ENCODE data around the gene STEAP1. TPM values are rescaled to one million over a fixed set of nuclear protein-coding genes. Genes with fewer than 3 reads are reported as not detected.

STEAP1 gene
- total and polyA plus RNA-seq, 9 of the 15 experiments (the other 6 are each of a cell fraction or from before 2014, with no cell fraction given) = 2.7 to 6.8 (median 5.1) TPM

DNA sequence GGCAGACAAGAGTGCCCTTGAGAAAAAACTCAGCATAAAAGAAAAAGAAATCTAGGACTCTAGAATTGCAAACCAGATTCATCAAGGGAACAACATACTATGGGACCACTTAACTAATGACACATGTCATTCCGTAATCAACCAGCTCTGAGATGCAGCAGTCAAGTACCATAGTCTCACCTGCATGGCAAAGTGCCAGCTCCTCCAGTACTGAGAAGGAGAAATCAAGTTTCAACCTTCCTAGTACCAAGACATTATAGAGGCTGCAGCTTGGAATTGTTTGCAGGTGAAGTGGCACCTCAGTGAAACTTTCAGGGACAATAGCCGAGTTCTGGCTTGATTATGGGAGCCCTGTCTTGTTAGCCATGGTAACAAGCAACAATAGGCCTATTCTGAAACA lies 11.5 kb downstream of the STEAP1 start:
- no peak overlapping the region for H2AFZ ChIP-seq (ENCODE audit: low read depth, low read length)
- no peaks in the 10 kb centered on the region for H3K36me3 ChIP-seq (ENCODE audit: control insufficient read depth, insufficient read depth, low read length)
- BruUV-seq (replicated peaks) = no TSS peak
- no peak overlapping the region for H3K4me2 ChIP-seq (ENCODE audit: insufficient read depth, low read length)
- DNase-seq (ENCODE audit: extremely low read depth in 1 of 4, low spot score in 3 of 4) (no peak), FAIRE-seq (no peak), ATAC-seq (no peak)
- intact Hi-C loops (cut with micrococcal nuclease) (no loop called here), in situ Hi-C loops (cut with MboI) (loop anchor here (5.0 kb wide), 1 partner anchor 267 kb away; no protein-coding TSS in a partner anchor)
- CTCF ChIA-PET (ENCODE audit: low intra/inter-chr PET ratio) = no interaction called here
- no peak overlapping the region for H3K27ac ChIP-seq (ENCODE audit: extremely low read depth, low read depth, low read length)
- no peaks in the 10 kb centered on the region for H3K27me3 ChIP-seq (ENCODE audit: control insufficient read depth in 2 of 2, insufficient read depth in 2 of 2, low read length in 2 of 2)
- no peak overlapping the region for H3K9ac ChIP-seq (ENCODE audit: insufficient read depth in 1 of 2, low read depth in 2 of 2, low read length in 2 of 2)
- POLR2A ChIA-PET = interaction anchor here (0.6 to 1.0 kb wide), 2 partner anchors 12 to 251 kb away, joined by 3 read pairs; no protein-coding TSS in a partner anchor
- no peaks in the 10 kb centered on the region for H3K9me3 ChIP-seq (replicated peaks; ENCODE audit: control insufficient read depth, insufficient read depth, low read depth, low read length)
- H3K79me2 ChIP-seq (ENCODE audit: control insufficient read depth, insufficient read depth, low read length) = no peaks in the 10 kb centered on the region
- H4K20me1 ChIP-seq (replicated peaks; ENCODE audit: control insufficient read depth, insufficient read depth, low read length) = no peaks in the 10 kb centered on the region
- no peak overlapping the region for H3K4me3 ChIP-seq
- TF ChIP-seq POU5F1 (IDR thresholded peaks at IDR 0.05; ENCODE audit: borderline replicate concordance, low read depth, low read length, partially characterized antibody) (no peak), NFIC (IDR thresholded peaks at IDR 0.05) (peak; percentile 56; the same call in 1 of the 2 replicates), NR2C1 (IDR thresholded peaks at IDR 0.05) (no peak), NR2C1 (tag; IDR thresholded peaks at IDR 0.05) (no peak), ZNF124 (CRISPR knock-in tag; IDR thresholded peaks at IDR 0.05) (no peak)
- TF ChIP-seq, protein P1, sequence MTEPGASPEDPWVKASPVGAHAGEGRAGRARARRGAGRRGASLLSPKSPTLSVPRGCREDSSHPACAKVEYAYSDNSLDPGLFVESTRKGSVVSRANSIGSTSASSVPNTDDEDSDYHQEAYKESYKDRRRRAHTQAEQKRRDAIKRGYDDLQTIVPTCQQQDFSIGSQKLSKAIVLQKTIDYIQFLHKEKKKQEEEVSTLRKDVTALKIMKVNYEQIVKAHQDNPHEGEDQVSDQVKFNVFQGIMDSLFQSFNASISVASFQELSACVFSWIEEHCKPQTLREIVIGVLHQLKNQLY (CRISPR knock-in tag; conservative IDR thresholded peaks at IDR 0.05) = no peak
- no peaks in the 10 kb centered on the region for H3K9me1 ChIP-seq (ENCODE audit: control insufficient read depth, insufficient read depth, low read length)
- WGBS (ENCODE audit: insufficient coverage, low coverage, missing lambda C conversion rate) = 0% methylated on average over 2 of the region's 2 CpGs
- no peaks in the 10 kb centered on the region for H3K4me1 ChIP-seq (replicated peaks in 1 of 2; ENCODE audit: control insufficient read depth in 2 of 2, insufficient read depth in 2 of 2, low read length in 2 of 2)
